GM03348 (cell line): Measurements from ENCODE around the gene RRP12.
"Not testable (repeated sequence)": the region's sequence is repeated elsewhere in the genome, so short reads cannot be mapped to it uniquely, and the experiment has no call there.

Experiments used
- DNase-seq: peaks from one replicate; pipeline ENCODE4 v3.0.0; 2012; ENCODE audit warnings: low spot score

RRP12 gene

GRCh38 chr10:97365761-97366351, 35.3 kb downstream of the RRP12 start:
- no peak for DNase-seq

- no peak for DNase-seq
Observed at GRCh38 chr10:97363071-97363470, 38.1 kb downstream of the RRP12 start.

GRCh38 chr10:97362310-97363033, 38.7 kb downstream of the RRP12 start:
- no peak for DNase-seq

GRCh38 chr10:97361537-97361901, 39.6 kb downstream of the RRP12 start:
- DNase-seq = no peak

GRCh38 chr10:97360705-97361536, 40.2 kb downstream of the RRP12 start:
- no peak for DNase-seq

- no peak for DNase-seq
Observed at GRCh38 chr10:97358781-97359180, 42.4 kb downstream of the RRP12 start.

- no peak for DNase-seq
Observed at GRCh38 chr10:97358349-97358748, 42.8 kb downstream of the RRP12 start.

- no peak for DNase-seq
Observed at GRCh38 chr10:97356918-97357317, 44.2 kb downstream of the RRP12 start.

- peak; percentile 57 for DNase-seq
Observed at GRCh38 chr10:97356318-97356914, 44.7 kb downstream of the RRP12 start.

- DNase-seq = no peak
Observed at GRCh38 chr10:97355571-97355975, 45.6 kb downstream of the RRP12 start.

- no peak for DNase-seq
Observed at GRCh38 chr10:97353945-97354344, 47.2 kb downstream of the RRP12 start.

GRCh38 chr10:97349752-97350513, 51.2 kb downstream of the RRP12 start:
- no peak for DNase-seq

GRCh38 chr10:97347317-97347716, 53.8 kb downstream of the RRP12 start:
- DNase-seq = no peak

GRCh38 chr10:97343664-97344063, 57.5 kb downstream of the RRP12 start:
- not testable (repeated sequence) for DNase-seq

- no peak for DNase-seq
Observed at GRCh38 chr10:97341416-97341815, 59.7 kb downstream of the RRP12 start.

- DNase-seq = no peak
Observed at GRCh38 chr10:97338041-97338440, 63.1 kb downstream of the RRP12 start.

- DNase-seq = no peak
Observed at GRCh38 chr10:97336942-97337831, 64.0 kb downstream of the RRP12 start.

GRCh38 chr10:97336446-97336845, 64.7 kb downstream of the RRP12 start:
- no peak for DNase-seq

- DNase-seq = no peak
Observed at GRCh38 chr10:97336006-97336405, 65.1 kb downstream of the RRP12 start.

GRCh38 chr10:97335188-97335619, 65.9 kb downstream of the RRP12 start:
- no peak for DNase-seq
